Loucy (cell line): ENCODE measurements around the gene TBX1.
"Not testable (repeated sequence)": the region's sequence is repeated elsewhere in the genome, so short reads cannot be mapped to it uniquely, and the experiment has no call there.

ENCODE experiments used
- H2AFZ ChIP-seq: fragments of 200-600 bp; sonication (generic); 2 replicates; pipeline ENCODE4 v1.6.0; 2016; ENCODE audit warnings: antibody characterized with exemption, mild to moderate bottlenecking, low read length, moderate library complexity
- H3F3A ChIP-seq: fragments of 200-600 bp; 2 replicates; pipeline ENCODE4 v1.6.0; 2016; ENCODE audit warnings: antibody characterized with exemption, low read depth, mild to moderate bottlenecking
- H3K27me3 ChIP-seq: fragments of 200-600 bp; sonication (generic); 2 replicates; pipeline ENCODE4 v1.6.1; 2014; ENCODE audit warnings: low read length, mild to moderate bottlenecking; ENCODE audit not compliant: insufficient read depth, poor library complexity, severe bottlenecking
- H3K36me3 ChIP-seq: fragments of 200-600 bp; sonication (generic); 2 replicates; pipeline ENCODE4 v1.6.1; 2016; ENCODE audit warnings: low read length; ENCODE audit not compliant: insufficient read depth
- H3K4me1 ChIP-seq: fragments of 200-600 bp; sonication (generic); 2 replicates; pipeline ENCODE4 v1.5.1; 2014; ENCODE audit warnings: low read length, mild to moderate bottlenecking; ENCODE audit not compliant: insufficient read depth, poor library complexity, severe bottlenecking
- H3K4me2 ChIP-seq: fragments of 200-600 bp; sonication (generic); 2 replicates; pipeline ENCODE4 v1.6.0; 2014; ENCODE audit warnings: antibody characterized with exemption, low read length, low read depth, mild to moderate bottlenecking; ENCODE audit not compliant: poor library complexity, severe bottlenecking
- H3K4me3 ChIP-seq: fragments of 200-600 bp; sonication (generic); 2 replicates; pipeline ENCODE4 v1.5.1; 2014; ENCODE audit warnings: low read length, mild to moderate bottlenecking, mixed read lengths; ENCODE audit not compliant: poor library complexity, severe bottlenecking
- H3K79me2 ChIP-seq: fragments of 200-600 bp; sonication (generic); 2 replicates; pipeline ENCODE4 v1.6.1; 2014; ENCODE audit warnings: low read length; ENCODE audit not compliant: insufficient read depth
- H3K9ac ChIP-seq: fragments of 200-600 bp; sonication (generic); 2 replicates; pipeline ENCODE4 v1.6.0; 2014; ENCODE audit warnings: mild to moderate bottlenecking, low read depth, low read length, moderate library complexity; ENCODE audit not compliant: poor library complexity, severe bottlenecking
- H3K9me2 ChIP-seq: fragments of 200-600 bp; sonication (generic); replicated peaks from 2 replicates; pipeline ENCODE4 v1.6.1; 2016; ENCODE audit warnings: low read depth, low read length, mixed read lengths
- H3K9me3 ChIP-seq: fragments of 200-600 bp; sonication (generic); 2 replicates; pipeline ENCODE4 v1.6.1; 2014; ENCODE audit warnings: mild to moderate bottlenecking, antibody characterized with exemption, low read length, low read depth; ENCODE audit not compliant: insufficient read depth
- H4K20me1 ChIP-seq: fragments of 200-600 bp; sonication (generic); 2 replicates; pipeline ENCODE4 v1.6.0; 2014; ENCODE audit warnings: antibody characterized with exemption, low read length, mild to moderate bottlenecking; ENCODE audit not compliant: insufficient read depth, poor library complexity, severe bottlenecking
- EZH2phosphoT487 ChIP-seq: fragments of 200-600 bp; IDR thresholded peaks from 2 replicates; pipeline ENCODE4 v1.6.1; 2018; ENCODE audit warnings: antibody characterized with exemption, mild to moderate bottlenecking, moderate library complexity, borderline replicate concordance
- TF ChIP-seq, protein P1 (sequence below): fragments of 200-600 bp; sonication (generic); conservative IDR thresholded peaks from 2 replicates; pipeline ENCODE4 v1.5.1; 2014; ENCODE audit warnings: mild to moderate bottlenecking, antibody characterized with exemption, low read length

TBX1 gene

DNA sequence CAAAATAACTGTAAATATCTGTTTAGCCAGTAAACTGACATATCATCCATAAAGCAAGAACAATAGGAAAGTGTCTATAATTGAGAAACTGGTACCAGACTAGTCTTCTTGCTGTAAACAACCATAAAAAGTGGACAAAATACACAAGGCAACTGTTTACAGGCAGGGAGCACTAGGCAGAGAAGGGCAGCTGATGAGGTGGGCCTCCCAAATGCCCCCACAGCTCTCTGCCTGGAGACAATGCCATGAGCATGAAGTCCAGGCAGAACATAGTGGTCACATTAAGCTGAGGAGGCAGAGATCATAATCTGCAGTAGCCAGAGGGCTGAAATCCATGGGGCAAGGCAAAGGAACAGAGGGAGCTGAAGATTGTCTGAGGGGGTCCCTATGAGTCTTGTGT, 30.7 kb downstream of the TBX1 start:
- no peak overlapping the region for H3K4me3 ChIP-seq
- no peaks in the 10 kb centered on the region for H3K79me2 ChIP-seq
- no peak overlapping the region for H3K4me2 ChIP-seq
- H3K9me3 ChIP-seq, result no peaks in the 10 kb centered on the region
- no peaks in the 10 kb centered on the region for H3F3A ChIP-seq
- H3K9me2 ChIP-seq, result no peaks in the 10 kb centered on the region
- H2AFZ ChIP-seq, result no peak overlapping the region
- H3K36me3 ChIP-seq, result no peaks in the 10 kb centered on the region
- no peak for TF ChIP-seq EZH2phosphoT487
- TF ChIP-seq, protein P1, sequence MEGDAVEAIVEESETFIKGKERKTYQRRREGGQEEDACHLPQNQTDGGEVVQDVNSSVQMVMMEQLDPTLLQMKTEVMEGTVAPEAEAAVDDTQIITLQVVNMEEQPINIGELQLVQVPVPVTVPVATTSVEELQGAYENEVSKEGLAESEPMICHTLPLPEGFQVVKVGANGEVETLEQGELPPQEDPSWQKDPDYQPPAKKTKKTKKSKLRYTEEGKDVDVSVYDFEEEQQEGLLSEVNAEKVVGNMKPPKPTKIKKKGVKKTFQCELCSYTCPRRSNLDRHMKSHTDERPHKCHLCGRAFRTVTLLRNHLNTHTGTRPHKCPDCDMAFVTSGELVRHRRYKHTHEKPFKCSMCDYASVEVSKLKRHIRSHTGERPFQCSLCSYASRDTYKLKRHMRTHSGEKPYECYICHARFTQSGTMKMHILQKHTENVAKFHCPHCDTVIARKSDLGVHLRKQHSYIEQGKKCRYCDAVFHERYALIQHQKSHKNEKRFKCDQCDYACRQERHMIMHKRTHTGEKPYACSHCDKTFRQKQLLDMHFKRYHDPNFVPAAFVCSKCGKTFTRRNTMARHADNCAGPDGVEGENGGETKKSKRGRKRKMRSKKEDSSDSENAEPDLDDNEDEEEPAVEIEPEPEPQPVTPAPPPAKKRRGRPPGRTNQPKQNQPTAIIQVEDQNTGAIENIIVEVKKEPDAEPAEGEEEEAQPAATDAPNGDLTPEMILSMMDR, result no peak
- H3K27me3 ChIP-seq, result no peaks in the 10 kb centered on the region
- H3K9ac ChIP-seq, result no peak overlapping the region
- H3K4me1 ChIP-seq, result no peaks in the 10 kb centered on the region
- H4K20me1 ChIP-seq, result no peaks in the 10 kb centered on the region

DNA sequence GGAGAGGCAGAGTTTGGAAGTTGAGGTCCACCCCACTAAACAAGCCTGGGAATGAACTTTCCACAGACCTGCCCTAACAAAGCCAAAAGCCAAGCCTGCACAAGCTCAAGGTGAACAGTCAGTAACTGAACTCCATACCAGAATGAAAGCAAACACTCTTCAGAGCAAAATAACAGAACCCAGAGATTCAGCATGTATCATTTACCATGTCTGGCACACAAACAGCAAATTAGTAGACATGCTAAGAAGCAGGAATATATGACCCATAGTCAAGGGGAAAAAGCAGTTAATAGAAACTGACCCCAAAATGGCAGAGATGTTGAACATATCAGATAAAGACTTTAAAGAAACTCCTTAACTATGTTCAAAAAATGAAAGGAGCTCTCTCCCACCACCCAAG, 31.3 kb downstream of the TBX1 start:
- Histone ChIP-seq H3K9me2 (no peaks in the 10 kb centered on the region), H3K4me2 (no peak overlapping the region), H3K9ac (no peak overlapping the region), H2AFZ (no peak overlapping the region), H3K9me3 (no peaks in the 10 kb centered on the region), H3K79me2 (no peaks in the 10 kb centered on the region), H3K4me1 (no peaks in the 10 kb centered on the region), H3K36me3 (no peaks in the 10 kb centered on the region), H3F3A (no peaks in the 10 kb centered on the region), H3K4me3 (no peak overlapping the region), H4K20me1 (no peaks in the 10 kb centered on the region), H3K27me3 (no peaks in the 10 kb centered on the region)
- TF ChIP-seq EZH2phosphoT487, result no peak
- TF ChIP-seq, protein P1, result no peak

DNA sequence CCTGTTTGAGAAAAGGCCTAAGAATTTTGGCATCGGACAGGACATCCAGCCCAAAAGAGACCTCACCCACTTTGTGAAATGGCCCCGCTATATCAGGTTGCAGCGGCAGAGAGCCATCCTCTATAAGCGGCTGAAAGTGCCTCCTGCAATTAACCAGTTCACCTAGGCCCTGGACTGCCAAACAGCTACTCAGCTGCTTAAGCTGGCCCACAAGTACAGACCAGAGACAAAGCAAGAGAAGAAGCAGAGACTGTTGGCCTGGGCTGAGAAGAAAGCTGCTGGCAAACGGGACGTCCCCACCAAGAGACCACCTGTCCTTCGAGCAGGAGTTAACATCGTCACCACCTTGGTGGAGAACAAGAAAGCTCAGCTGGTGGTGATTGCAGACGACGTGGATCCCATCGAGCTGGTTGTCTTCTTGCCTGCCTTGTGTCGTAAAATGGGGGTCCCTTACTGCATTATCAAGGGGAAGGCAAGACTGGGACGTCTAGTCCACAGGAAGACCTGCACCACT, 31.9 kb downstream of the TBX1 start:
- H3F3A ChIP-seq, H3K9me2 ChIP-seq, H3K27me3 ChIP-seq, H3K9ac ChIP-seq, H4K20me1 ChIP-seq, H3K9me3 ChIP-seq, H2AFZ ChIP-seq, H3K4me2 ChIP-seq, H3K79me2 ChIP-seq, H3K36me3 ChIP-seq, H3K4me3 ChIP-seq, H3K4me1 ChIP-seq: not testable (repeated sequence)

DNA sequence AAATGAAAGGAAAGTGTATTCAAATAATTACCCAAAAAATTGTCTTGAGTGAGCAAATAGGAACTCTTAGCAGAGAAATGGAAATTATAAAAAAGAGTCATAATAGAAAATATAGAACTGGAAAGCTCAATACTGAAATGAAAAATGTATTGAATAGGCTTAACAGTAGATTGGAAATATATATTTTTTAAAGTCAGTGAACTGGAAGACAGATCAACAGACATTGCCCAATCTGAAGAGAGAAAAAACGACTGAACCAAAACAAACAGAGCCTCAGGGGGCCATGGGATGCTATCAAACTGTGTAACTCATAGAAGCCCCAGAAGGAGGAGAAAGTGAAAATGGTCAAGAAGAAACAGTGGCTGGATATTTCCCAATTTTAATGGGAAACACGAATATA, 32.6 kb downstream of the TBX1 start:
- H3F3A ChIP-seq, result no peaks in the 10 kb centered on the region
- H3K9ac ChIP-seq, result no peak overlapping the region
- H3K9me3 ChIP-seq, result no peaks in the 10 kb centered on the region
- no peaks in the 10 kb centered on the region for H3K4me1 ChIP-seq
- no peak overlapping the region for H3K4me2 ChIP-seq
- H4K20me1 ChIP-seq, result no peaks in the 10 kb centered on the region
- TF ChIP-seq, protein P1, result no peak
- no peak for TF ChIP-seq EZH2phosphoT487
- no peaks in the 10 kb centered on the region for H3K27me3 ChIP-seq
- no peaks in the 10 kb centered on the region for H3K79me2 ChIP-seq
- no peak overlapping the region for H2AFZ ChIP-seq
- no peaks in the 10 kb centered on the region for H3K9me2 ChIP-seq
- H3K4me3 ChIP-seq, result no peak overlapping the region
- no peaks in the 10 kb centered on the region for H3K36me3 ChIP-seq
